T-helper 2 cell treated with Interferon-gamma antibody and Interleukin-4, amounts not matched to agents 5 μg/mL and 100 μg/mL, for 36 hours (primary cell): ENCODE measurements around the gene ASTN2.

ENCODE experiments used
- DNase-seq: peaks from one replicate; pipeline ENCODE4 v3.0.0; 2021; ENCODE audit warnings: low spot score
- H3K27ac Mint-ChIP-seq: one replicate; pipeline ENCODE4 v1.8.0; 2021; ENCODE audit warnings: mild to moderate bottlenecking, mixed read lengths
- H3K27me3 Mint-ChIP-seq: one replicate; pipeline ENCODE4 v1.8.0; 2021; ENCODE audit warnings: low read depth, mixed read lengths
- H3K36me3 Mint-ChIP-seq: one replicate; pipeline ENCODE4 v1.8.0; 2021; ENCODE audit warnings: low read depth, mixed read lengths
- H3K4me1 Mint-ChIP-seq: one replicate; pipeline ENCODE4 v1.8.0; 2021; ENCODE audit warnings: low read depth, mixed read lengths
- H3K4me3 Mint-ChIP-seq: one replicate; pipeline ENCODE4 v1.8.0; 2022; ENCODE audit warnings: mild to moderate bottlenecking, moderate library complexity, mixed read lengths
- H3K9me3 Mint-ChIP-seq: one replicate; pipeline ENCODE4 v1.8.0; 2021; ENCODE audit warnings: mixed read lengths

The ASTN2 gene, protein sequence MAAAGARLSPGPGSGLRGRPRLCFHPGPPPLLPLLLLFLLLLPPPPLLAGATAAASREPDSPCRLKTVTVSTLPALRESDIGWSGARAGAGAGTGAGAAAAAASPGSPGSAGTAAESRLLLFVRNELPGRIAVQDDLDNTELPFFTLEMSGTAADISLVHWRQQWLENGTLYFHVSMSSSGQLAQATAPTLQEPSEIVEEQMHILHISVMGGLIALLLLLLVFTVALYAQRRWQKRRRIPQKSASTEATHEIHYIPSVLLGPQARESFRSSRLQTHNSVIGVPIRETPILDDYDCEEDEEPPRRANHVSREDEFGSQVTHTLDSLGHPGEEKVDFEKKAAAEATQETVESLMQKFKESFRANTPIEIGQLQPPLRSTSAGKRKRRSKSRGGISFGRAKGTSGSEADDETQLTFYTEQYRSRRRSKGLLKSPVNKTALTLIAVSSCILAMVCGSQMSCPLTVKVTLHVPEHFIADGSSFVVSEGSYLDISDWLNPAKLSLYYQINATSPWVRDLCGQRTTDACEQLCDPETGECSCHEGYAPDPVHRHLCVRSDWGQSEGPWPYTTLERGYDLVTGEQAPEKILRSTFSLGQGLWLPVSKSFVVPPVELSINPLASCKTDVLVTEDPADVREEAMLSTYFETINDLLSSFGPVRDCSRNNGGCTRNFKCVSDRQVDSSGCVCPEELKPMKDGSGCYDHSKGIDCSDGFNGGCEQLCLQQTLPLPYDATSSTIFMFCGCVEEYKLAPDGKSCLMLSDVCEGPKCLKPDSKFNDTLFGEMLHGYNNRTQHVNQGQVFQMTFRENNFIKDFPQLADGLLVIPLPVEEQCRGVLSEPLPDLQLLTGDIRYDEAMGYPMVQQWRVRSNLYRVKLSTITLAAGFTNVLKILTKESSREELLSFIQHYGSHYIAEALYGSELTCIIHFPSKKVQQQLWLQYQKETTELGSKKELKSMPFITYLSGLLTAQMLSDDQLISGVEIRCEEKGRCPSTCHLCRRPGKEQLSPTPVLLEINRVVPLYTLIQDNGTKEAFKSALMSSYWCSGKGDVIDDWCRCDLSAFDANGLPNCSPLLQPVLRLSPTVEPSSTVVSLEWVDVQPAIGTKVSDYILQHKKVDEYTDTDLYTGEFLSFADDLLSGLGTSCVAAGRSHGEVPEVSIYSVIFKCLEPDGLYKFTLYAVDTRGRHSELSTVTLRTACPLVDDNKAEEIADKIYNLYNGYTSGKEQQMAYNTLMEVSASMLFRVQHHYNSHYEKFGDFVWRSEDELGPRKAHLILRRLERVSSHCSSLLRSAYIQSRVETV (N-terminal part only)

DNA sequence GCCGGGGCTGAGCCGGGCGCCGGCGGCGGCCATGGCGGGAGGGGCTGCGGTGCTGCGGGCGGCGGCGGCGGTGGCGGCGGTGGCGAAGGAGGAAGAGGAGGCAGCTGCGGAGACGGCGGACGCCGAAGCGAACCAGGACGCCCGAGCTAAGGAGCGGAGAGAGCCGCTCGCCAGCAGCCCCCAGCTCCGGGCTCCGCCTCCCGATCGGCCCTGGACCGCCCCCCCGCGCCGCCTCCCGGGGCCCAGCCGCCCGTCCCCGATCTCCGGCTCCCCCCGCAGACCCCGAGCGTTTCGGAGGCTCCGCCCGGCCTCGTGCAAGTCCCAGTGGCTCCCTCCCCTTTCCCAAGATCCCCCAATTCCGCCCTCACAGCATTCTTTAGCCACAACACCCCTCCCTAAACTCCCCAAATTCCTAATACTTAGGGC is at the start of gene ASTN2:
Gene ASTN2, minus strand, starts transcription at position 152 of the 426 bp plus-strand sequence. Its CDS starts 119 bp downstream, at position 33.
- peaks cover 30% of the 10 kb centered on the region for H3K27me3 Mint-ChIP-seq
- H3K36me3 Mint-ChIP-seq, result no peaks in the 10 kb centered on the region
- no peak within 1 kb of the TSS for H3K27ac Mint-ChIP-seq
- no peaks in the 10 kb centered on the region for H3K4me1 Mint-ChIP-seq
- no peak within 1 kb of the TSS for H3K4me3 Mint-ChIP-seq
- H3K9me3 Mint-ChIP-seq, result no peaks in the 10 kb centered on the region
- DNase-seq, result no peak

DNA sequence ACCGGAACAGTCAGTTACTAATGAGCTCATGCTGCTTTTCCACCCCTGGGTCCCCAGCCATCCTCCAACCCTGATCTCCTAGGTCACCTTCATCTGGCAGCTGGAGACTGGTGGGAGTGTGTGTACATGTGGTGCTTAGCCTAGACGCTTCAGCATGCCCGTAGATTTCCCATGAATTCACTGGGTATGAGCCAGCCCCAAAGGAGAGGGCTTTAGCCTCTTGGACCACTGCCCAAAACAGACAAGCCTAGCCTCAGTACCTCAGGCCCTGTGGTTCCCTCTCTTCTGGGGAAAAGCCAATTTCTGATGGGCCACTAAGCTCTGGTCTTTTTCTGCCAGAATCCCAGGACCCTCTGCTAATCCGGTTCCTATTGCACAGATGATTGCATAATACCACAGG is 48.0 kb upstream of the ASTN2 start:
- no peak overlapping the region for H3K4me3 Mint-ChIP-seq
- H3K36me3 Mint-ChIP-seq, result no peaks in the 10 kb centered on the region
- DNase-seq, result no peak
- H3K27ac Mint-ChIP-seq, result no peak overlapping the region
- no peaks in the 10 kb centered on the region for H3K27me3 Mint-ChIP-seq
- H3K4me1 Mint-ChIP-seq, result no peaks in the 10 kb centered on the region
- H3K9me3 Mint-ChIP-seq, result no peaks in the 10 kb centered on the region

DNA sequence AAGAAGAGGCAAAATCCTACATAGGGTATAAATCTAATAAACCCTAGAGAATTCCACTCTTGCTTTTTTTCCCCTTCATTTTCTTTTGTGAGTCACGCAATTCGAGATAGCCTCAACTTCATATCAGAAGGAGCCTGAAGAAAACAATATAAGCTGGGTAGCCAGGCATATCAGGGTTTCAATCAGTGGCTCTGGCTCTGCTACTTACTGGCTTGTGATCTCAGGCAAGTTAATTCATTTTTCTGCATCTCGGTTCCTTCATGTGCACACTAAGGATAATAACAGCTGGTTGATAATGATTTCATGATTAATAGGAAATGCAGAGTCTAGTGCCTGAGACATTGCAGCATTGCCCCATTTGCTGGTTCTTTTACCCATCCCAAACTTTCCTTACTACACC is 46.5 kb upstream of the ASTN2 start:
- Mint-ChIP-seq H3K4me3 (no peak overlapping the region), H3K36me3 (no peaks in the 10 kb centered on the region), H3K9me3 (no peaks in the 10 kb centered on the region), H3K27ac (no peak overlapping the region), H3K27me3 (no peaks in the 10 kb centered on the region), H3K4me1 (no peaks in the 10 kb centered on the region)
- DNase-seq, result no peak

DNA sequence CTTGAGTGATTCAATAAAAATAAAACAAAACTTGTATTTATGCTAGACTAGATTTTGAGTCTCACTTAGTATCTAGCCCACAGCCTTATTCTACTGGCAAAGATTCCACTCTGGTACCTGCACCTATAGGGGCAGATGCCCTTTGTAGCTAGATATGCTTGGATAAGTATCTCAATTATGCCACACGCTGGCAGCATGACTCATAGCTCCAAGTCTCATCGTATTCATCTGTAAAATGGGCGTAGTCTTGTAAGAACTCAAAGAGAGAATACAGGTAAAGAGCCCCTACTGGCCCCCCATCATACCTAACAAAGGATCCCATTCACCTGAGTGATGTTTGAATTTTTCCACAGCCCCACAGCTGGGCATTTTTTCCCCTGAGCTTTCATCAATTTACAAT is 45.9 kb upstream of the ASTN2 start:
- no peaks in the 10 kb centered on the region for H3K36me3 Mint-ChIP-seq
- no peaks in the 10 kb centered on the region for H3K27me3 Mint-ChIP-seq
- H3K4me1 Mint-ChIP-seq, result no peaks in the 10 kb centered on the region
- DNase-seq, result no peak
- H3K9me3 Mint-ChIP-seq, result no peaks in the 10 kb centered on the region
- no peak overlapping the region for H3K27ac Mint-ChIP-seq
- H3K4me3 Mint-ChIP-seq, result no peak overlapping the region

DNA sequence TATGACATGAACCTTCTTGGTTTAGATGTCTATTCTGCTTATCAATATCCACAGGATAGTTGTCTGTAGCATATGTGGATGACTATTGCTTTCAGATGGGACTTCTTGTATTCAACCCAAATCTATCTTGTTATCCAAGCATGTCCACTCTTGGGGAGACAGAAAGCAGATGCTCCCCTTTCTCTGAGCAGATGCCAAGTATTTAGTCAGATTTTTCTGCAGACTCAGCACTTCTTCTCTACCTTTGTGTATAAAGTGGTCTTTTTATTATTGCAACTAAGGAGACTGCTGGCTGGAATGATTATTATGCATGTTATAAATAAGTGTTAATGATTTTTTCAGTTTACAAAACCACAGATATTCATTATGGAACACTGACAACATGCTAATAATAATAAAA is 45.1 kb upstream of the ASTN2 start:
- Mint-ChIP-seq H3K27me3 (no peaks in the 10 kb centered on the region), H3K27ac (no peak overlapping the region), H3K9me3 (no peaks in the 10 kb centered on the region), H3K4me1 (no peaks in the 10 kb centered on the region), H3K4me3 (no peak overlapping the region), H3K36me3 (no peaks in the 10 kb centered on the region)
- DNase-seq, result no peak

DNA sequence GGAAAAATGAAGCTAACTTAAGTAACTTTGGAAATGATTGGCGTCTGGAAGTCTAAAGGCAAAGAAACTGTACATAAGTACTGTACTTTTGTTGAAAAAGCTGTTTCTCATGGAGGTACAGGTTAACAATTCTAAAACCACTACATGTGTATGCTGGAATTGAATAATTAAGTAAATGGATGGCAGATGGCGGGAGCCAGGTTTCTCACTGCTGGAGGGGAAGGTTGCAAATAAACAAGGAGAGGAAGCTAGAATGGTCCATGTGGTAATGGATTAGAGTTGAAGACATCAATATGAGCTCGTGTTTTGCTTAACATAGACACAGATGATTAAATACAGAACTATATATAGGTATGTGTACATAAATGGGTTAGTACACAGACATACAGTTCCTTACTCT is 43.2 kb upstream of the ASTN2 start:
- Mint-ChIP-seq H3K27me3 (no peaks in the 10 kb centered on the region), H3K27ac (no peak overlapping the region), H3K36me3 (no peaks in the 10 kb centered on the region), H3K9me3 (no peaks in the 10 kb centered on the region), H3K4me1 (no peaks in the 10 kb centered on the region), H3K4me3 (no peak overlapping the region)
- DNase-seq, result no peak

DNA sequence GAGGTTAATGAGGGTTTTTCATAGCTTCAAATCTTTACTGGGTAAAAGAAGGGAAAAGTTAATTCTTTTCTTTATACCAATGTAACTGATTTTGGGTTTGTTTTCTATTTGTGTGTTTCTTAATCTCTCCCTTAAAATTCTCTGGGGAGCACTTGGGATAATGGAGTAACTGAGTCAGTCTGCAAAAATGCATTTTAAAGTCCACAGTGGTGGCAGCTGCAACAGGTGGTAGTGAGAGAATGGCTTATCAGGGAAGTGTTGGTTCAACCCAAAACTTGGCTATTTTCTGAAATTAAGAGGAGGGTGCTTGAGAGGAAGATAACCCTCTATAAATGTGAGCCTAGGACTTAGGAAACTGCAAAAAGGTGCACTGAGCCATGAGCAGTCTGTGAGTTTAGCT is 39.9 kb upstream of the ASTN2 start:
- H3K4me3 Mint-ChIP-seq, result no peak overlapping the region
- H3K4me1 Mint-ChIP-seq, result no peaks in the 10 kb centered on the region
- H3K27ac Mint-ChIP-seq, result no peak overlapping the region

DNA sequence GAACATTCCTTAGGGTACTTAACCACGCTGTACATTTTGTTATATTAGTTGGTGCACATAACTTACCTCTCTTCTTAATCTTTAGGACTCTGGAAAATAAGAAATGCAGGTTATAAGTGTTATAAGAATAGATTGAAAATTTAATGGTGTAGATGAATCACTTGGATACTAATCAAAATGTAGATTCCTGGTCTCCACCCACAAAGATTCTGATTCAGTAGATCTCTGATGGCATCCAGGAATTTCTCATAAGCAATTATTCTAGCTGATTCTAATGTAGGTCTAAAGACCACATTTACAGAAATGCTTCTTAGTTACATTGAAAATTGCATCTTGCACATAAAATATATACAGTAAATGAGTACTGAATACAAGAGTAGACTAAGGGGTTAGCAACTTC is 38.9 kb upstream of the ASTN2 start:
- H3K27ac Mint-ChIP-seq, result no peak overlapping the region
- H3K4me1 Mint-ChIP-seq, result no peaks in the 10 kb centered on the region
- no peak overlapping the region for H3K4me3 Mint-ChIP-seq
- H3K27me3 Mint-ChIP-seq, result no peaks in the 10 kb centered on the region
- DNase-seq, result no peak
- no peaks in the 10 kb centered on the region for H3K36me3 Mint-ChIP-seq
- no peaks in the 10 kb centered on the region for H3K9me3 Mint-ChIP-seq

More for the DNA sequence above, 39.9 kb upstream of the ASTN2 start:
- no peaks in the 10 kb centered on the region for H3K9me3 Mint-ChIP-seq
- no peak for DNase-seq
- H3K36me3 Mint-ChIP-seq, result no peaks in the 10 kb centered on the region
- H3K27me3 Mint-ChIP-seq, result no peaks in the 10 kb centered on the region

DNA sequence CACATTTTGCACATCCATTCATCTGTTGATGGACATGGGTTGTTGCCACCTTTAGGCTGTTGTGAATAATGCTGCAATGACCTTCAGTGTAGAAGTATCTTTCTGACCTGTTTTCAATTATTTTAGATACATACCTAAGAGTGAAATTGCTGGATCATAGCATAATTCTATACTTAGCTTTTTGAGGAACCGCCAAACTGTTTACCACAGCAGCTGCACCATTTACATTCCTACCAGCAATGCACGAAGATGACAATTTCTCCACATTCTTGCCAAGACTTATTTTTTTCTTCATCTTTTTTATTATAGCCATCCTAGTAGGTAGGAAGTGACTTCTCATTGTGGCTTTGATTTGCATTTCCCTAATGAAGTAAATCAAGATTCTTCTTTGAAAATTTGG is 36.5 kb upstream of the ASTN2 start:
- no peak for DNase-seq
- Mint-ChIP-seq H3K4me1 (no peaks in the 10 kb centered on the region), H3K4me3 (no peak overlapping the region), H3K9me3 (no peaks in the 10 kb centered on the region), H3K27me3 (no peaks in the 10 kb centered on the region), H3K27ac (no peak overlapping the region), H3K36me3 (no peaks in the 10 kb centered on the region)

DNA sequence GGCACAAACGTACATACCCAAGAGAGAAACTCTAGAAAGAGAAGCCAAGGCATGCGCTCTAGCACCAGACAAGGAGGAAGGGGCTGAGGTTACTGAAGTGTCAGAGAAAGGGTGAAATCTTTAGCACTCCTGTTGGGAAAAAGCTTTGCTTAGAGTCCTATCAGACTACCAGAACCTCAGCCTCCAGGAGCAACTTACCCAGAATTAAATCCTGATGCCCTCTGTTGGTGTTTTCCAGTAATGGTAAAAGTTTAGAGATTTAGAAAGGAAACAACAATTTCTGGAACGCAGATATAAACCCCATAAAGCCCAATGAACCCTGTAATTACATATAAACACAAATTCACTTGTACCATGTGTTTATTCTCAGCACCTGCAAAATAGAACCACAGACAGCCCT is 33.2 kb upstream of the ASTN2 start:
- no peaks in the 10 kb centered on the region for H3K4me1 Mint-ChIP-seq
- no peak overlapping the region for H3K27ac Mint-ChIP-seq
- no peaks in the 10 kb centered on the region for H3K27me3 Mint-ChIP-seq
- no peaks in the 10 kb centered on the region for H3K36me3 Mint-ChIP-seq
- no peak for DNase-seq
- no peaks in the 10 kb centered on the region for H3K9me3 Mint-ChIP-seq
- H3K4me3 Mint-ChIP-seq, result no peak overlapping the region

DNA sequence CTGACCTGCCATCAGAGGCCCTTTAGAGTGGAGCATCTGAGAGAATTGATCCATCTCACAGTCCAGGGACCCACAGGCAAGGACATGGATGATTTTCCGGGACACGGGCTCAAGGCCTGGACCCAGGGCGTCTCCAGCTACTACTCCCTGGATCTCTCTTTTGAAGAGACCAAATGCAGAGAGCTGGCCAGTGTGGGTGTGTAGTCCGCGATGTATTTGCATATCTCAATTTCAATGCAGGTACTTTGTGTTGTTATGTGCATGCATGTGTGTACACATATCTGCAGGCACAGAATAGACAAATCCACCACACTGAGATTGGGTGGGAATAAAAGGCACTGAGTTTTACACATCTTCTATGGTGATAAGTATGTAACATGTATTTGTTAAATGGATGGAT is 30.8 kb upstream of the ASTN2 start:
- DNase-seq, result no peak
- no peak overlapping the region for H3K27ac Mint-ChIP-seq
- H3K4me3 Mint-ChIP-seq, result no peak overlapping the region
- no peaks in the 10 kb centered on the region for H3K36me3 Mint-ChIP-seq
- no peaks in the 10 kb centered on the region for H3K4me1 Mint-ChIP-seq
- H3K9me3 Mint-ChIP-seq, result no peaks in the 10 kb centered on the region
- H3K27me3 Mint-ChIP-seq, result no peaks in the 10 kb centered on the region

DNA sequence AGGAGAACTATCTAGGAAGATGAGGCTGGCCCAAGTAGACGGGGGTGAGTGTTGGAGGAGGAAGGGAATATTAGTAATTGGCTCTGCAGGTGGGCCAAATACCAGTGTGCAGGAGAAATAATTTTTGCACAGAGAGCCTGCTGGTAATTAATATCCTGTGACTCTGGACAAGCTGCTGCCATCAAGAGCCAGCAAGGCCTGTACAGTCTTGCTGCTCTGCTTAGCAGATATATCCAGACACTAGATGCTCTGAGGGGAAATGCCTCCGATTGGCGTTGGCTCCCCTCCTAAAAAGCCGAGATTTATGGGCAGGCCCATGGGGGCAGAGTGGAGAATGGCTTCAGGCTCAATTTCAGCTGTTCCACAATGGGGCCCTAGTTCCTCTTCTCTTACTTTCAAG is 29.6 kb upstream of the ASTN2 start:
- Mint-ChIP-seq H3K4me1 (no peaks in the 10 kb centered on the region), H3K36me3 (no peaks in the 10 kb centered on the region), H3K27me3 (no peaks in the 10 kb centered on the region), H3K9me3 (no peaks in the 10 kb centered on the region), H3K27ac (no peak overlapping the region), H3K4me3 (no peak overlapping the region)
- DNase-seq, result no peak

DNA sequence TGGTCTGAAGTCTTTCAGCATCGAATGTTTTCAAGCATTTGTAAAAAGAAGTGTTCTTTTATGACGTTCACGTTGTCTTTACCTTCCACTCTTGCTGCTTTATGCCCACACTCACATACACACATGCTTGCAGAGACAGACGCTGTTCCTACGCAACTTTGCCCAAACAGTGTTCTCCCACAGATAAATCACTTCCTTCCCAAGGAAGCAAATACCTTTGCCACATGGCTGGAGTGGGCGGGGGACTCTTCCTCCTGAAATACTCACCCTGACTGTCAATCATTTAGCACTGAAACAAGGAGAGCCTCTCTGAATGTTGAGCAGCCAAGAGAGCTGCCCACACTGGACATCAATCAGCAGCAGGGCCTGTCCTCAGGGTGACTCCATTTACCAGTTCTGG is 22.4 kb upstream of the ASTN2 start:
- Mint-ChIP-seq H3K4me1 (no peaks in the 10 kb centered on the region), H3K36me3 (no peaks in the 10 kb centered on the region), H3K9me3 (peaks cover 3% of the 10 kb centered on the region), H3K4me3 (no peak overlapping the region), H3K27me3 (no peaks in the 10 kb centered on the region), H3K27ac (no peak overlapping the region)
- DNase-seq, result no peak
